ENCODE measurements around the gene SULT1C4.

SULT1C4 gene

GRCh38 chr2:108436976-108437375 lies 59.2 kb downstream of the SULT1C4 start:
- H3K79me2 ChIP-seq (ENCODE audit: control insufficient read depth, low read length) = no peaks in the 10 kb centered on the region
- no peaks in the 10 kb centered on the region for H3K36me3 ChIP-seq (ENCODE audit: control insufficient read depth, low read length)
- no peaks in the 10 kb centered on the region for H3F3A ChIP-seq (ENCODE audit: control insufficient read depth, insufficient read depth)
- H3K9me3 ChIP-seq (ENCODE audit: control insufficient read depth, insufficient read depth, low read length) = no peaks in the 10 kb centered on the region
- H3K27me3 ChIP-seq (ENCODE audit: control insufficient read depth, low read length) = no peaks in the 10 kb centered on the region
- TF ChIP-seq CTCF (IDR thresholded peaks at IDR 0.05; ENCODE audit: low read depth, low read length, poor library complexity, severe bottlenecking) = no peak
- TF ChIP-seq EZH2phosphoT487 (IDR thresholded peaks at IDR 0.05; ENCODE audit: borderline replicate concordance, low read length) = no peak
- no peak overlapping the region for H3K4me2 ChIP-seq (ENCODE audit: low read length)
- no peak overlapping the region for H3K4me3 ChIP-seq (ENCODE audit: low read length)
- H3K4me1 ChIP-seq (ENCODE audit: control insufficient read depth, low read length) = peaks cover 14% of the 10 kb centered on the region
- H3K9me2 ChIP-seq (replicated peaks; ENCODE audit: control insufficient read depth, low read length) = no peaks in the 10 kb centered on the region
- H4K20me1 ChIP-seq (ENCODE audit: control insufficient read depth, insufficient read depth, low read depth, low read length) = no peaks in the 10 kb centered on the region
- H3K27ac ChIP-seq (ENCODE audit: low read depth, low read length) = no peak overlapping the region

Measured in DOHH2 (cell line).